Stimulated activated CD4-positive, alpha-beta T cell treated with anti-CD3 and anti-CD28 coated beads, Interleukin-15, amount 100 ng/mL, for 1 hour (primary cell): ENCODE data around the gene TMEM170B.

Source experiments
- DNase-seq, 2 donors: peaks; one replicate each; pipeline ENCODE4 v3.0.0-alpha.2; 2020; ENCODE audit warnings: low read depth in 1 of 2, low spot score in 1 of 2

TMEM170B gene

GRCh38 chr6:11584244-11584643, 46.7 kb downstream of the TMEM170B start:
- no peak for DNase-seq

- no peak for DNase-seq
Observed at GRCh38 chr6:11585426-11586016, 48.0 kb downstream of the TMEM170B start.

GRCh38 chr6:11586117-11586516, 48.6 kb downstream of the TMEM170B start:
- no peak for DNase-seq

GRCh38 chr6:11586536-11586935, 49.0 kb downstream of the TMEM170B start:
- DNase-seq: no peak

- no peak for DNase-seq
Observed at GRCh38 chr6:11589261-11589660, 51.7 kb downstream of the TMEM170B start.

GRCh38 chr6:11592294-11592906, 54.9 kb downstream of the TMEM170B start:
- DNase-seq: no peak

GRCh38 chr6:11593096-11593495, 55.5 kb downstream of the TMEM170B start:
- DNase-seq: no peak

- no peak for DNase-seq
Observed at GRCh38 chr6:11595903-11596302, 58.4 kb downstream of the TMEM170B start.

GRCh38 chr6:11596640-11597237, 59.2 kb downstream of the TMEM170B start:
- no peak for DNase-seq

- DNase-seq: no peak
Observed at GRCh38 chr6:11598687-11599086, 61.1 kb downstream of the TMEM170B start.

GRCh38 chr6:11600251-11600650, 62.7 kb downstream of the TMEM170B start:
- no peak for DNase-seq

GRCh38 chr6:11601776-11602605, 64.4 kb downstream of the TMEM170B start:
- no peak for DNase-seq

- DNase-seq: no peak
Observed at GRCh38 chr6:11604215-11604614, 66.7 kb downstream of the TMEM170B start.

GRCh38 chr6:11604836-11605506, 67.4 kb downstream of the TMEM170B start:
- DNase-seq: no peak

- DNase-seq: no peak
Observed at GRCh38 chr6:11605507-11605905, 68.0 kb downstream of the TMEM170B start.

- DNase-seq: no peak
Observed at GRCh38 chr6:11606332-11606731, 68.8 kb downstream of the TMEM170B start.

GRCh38 chr6:11607383-11607782, 69.8 kb downstream of the TMEM170B start:
- no peak for DNase-seq

GRCh38 chr6:11608600-11609323, 71.2 kb downstream of the TMEM170B start:
- no peak for DNase-seq

GRCh38 chr6:11609324-11610071, 71.9 kb downstream of the TMEM170B start:
- no peak for DNase-seq

GRCh38 chr6:11613336-11613735, 75.8 kb downstream of the TMEM170B start:
- no peak for DNase-seq
